ENCODE data around the gene SCRN3. TPM values are rescaled to one million over a fixed set of nuclear protein-coding genes. Genes with fewer than 3 reads are reported as not detected.

Gene SCRN3
- total RNA-seq: 29.8 and 34.2 TPM in 2 replicates

DNA sequence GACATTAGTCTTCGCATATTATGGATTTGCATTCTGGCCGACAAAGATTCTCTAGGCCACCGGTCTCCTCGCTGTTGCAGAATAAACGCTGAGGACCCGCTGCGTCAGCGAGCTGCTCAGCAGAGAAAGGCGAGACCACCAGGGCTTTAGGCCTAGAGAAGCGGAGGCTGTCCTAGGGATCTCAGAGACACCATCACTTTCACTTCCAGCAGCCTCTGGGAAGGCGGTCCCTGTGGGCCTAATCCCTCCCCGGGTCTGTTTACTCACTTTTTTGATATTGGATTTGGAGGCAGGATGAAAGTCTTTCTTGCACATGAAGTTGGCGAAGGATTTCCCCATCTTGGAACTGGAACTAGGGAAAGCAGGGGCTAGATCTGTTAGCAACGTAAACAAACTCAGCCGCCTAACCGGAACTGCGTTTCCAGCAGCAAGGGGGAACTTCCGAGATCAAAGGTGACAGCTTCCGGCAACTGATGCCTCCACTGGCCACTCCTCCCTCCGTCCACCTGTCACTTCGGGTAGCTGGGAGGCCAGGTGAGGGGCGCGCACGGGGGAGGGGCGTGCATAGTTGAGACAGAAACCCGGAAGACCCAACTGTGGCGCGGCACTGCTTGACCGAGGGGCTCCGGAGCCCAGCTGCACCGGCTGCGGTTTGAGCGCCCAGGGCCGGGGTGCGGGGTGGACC, at the start of gene SCRN3:
Gene SCRN3, plus strand, starts transcription at position 447 of the 685 bp plus-strand sequence. CDS start 2,554 bp downstream, outside the sequence.

Other genes starting within 250 kb of the SCRN3 start
- gene OLA1, start 147.2 kb upstream of the SCRN3 start, total RNA-seq: 154 and 167 TPM in 2 replicates
- not detected in 2 replicates for gene SP9, start 60.8 kb upstream of the SCRN3 start, total RNA-seq
- gene GPR155, start 91.3 kb downstream of the SCRN3 start, total RNA-seq: 2.3 and 2.7 TPM in 2 replicates
- gene WIPF1, start 202.1 kb downstream of the SCRN3 start, total RNA-seq: 20.2 and 21.1 TPM in 2 replicates